ENCODE data around the gene TMC8. TPM values are rescaled to one million over a fixed set of nuclear protein-coding genes. Genes with fewer than 3 reads are reported as not detected.

Gene TMC8
- polyA plus RNA-seq, 3 donors: 13.3 to 151 (median 15.1) TPM

GRCh38 chr17:78107457-78107856 is 23.1 kb upstream of the TMC8 start:
- Mint-ChIP-seq H3K4me1 (peaks cover under 1% of the 10 kb centered on the region), H3K27me3 (ENCODE audit: low read depth in 3 of 3) (peaks cover 0 to under 1% (median 0%) of the 10 kb centered on the region in 3 donors), H3K27ac (peak overlapping the region in 1 of 7 donors; percentile 14), H3K4me3 (no peak overlapping the region), H3K9me3 (no peaks in the 10 kb centered on the region), H3K36me3 (peaks cover 54 to 77% of the 10 kb centered on the region in 2 donors)
- intact Hi-C loops (cut with micrococcal nuclease): no loop called here
- no peak overlapping the region for H3K4me3 ChIP-seq (replicated peaks in 1 of 3; ENCODE audit: low read depth in 2 of 3, low read length in 3 of 3)
- no peak overlapping the region for H3K4me2 ChIP-seq (replicated peaks; ENCODE audit: extremely low read depth, low read length, poor library complexity, severe bottlenecking)
- no peak overlapping the region for H2AFZ ChIP-seq (ENCODE audit: insufficient read depth, low read depth, low read length, poor library complexity, severe bottlenecking)
- H4K20me1 ChIP-seq (ENCODE audit: insufficient read depth, low read length): peaks cover 44% of the 10 kb centered on the region
- H3K9ac ChIP-seq (ENCODE audit: insufficient read depth, low read length, poor library complexity, severe bottlenecking): no peak overlapping the region
- no peak overlapping the region for H3K27ac ChIP-seq (ENCODE audit: low read depth in 1 of 2, low read length in 2 of 2)
- no peaks in the 10 kb centered on the region for H3K4me1 ChIP-seq (ENCODE audit: control insufficient read depth in 1 of 2, insufficient read depth in 2 of 2, low read length in 2 of 2)
- DNase-seq: no peak
- 82% methylated on average over 5 of the region's 10 CpGs for WGBS (ENCODE audit: insufficient coverage)
- no peaks in the 10 kb centered on the region for H3K27me3 ChIP-seq (ENCODE audit: control insufficient read depth in 2 of 2, insufficient read depth in 2 of 2, low read length in 2 of 2)
- H3K79me2 ChIP-seq (ENCODE audit: insufficient read depth, low read length): no peaks in the 10 kb centered on the region
- H3K9me3 ChIP-seq (replicated peaks in 1 of 2; ENCODE audit: control insufficient read depth in 1 of 2, insufficient read depth in 1 of 2, low read length in 2 of 2): no peaks in the 10 kb centered on the region
- TF ChIP-seq CTCF (IDR thresholded peaks at IDR 0.05): no peak
- H3K36me3 ChIP-seq (replicated peaks in 1 of 2; ENCODE audit: control insufficient read depth in 1 of 2, insufficient read depth in 2 of 2, low read length in 2 of 2): peaks cover 51 to 78% of the 10 kb centered on the region in 2 donors

GRCh38 chr17:78107976-78108725 is 22.4 kb upstream of the TMC8 start:
- peaks cover 57 to 75% of the 10 kb centered on the region in 2 donors for H3K36me3 ChIP-seq (replicated peaks in 1 of 2; ENCODE audit: control insufficient read depth in 1 of 2, insufficient read depth in 2 of 2, low read length in 2 of 2)
- peaks cover 51% of the 10 kb centered on the region for H4K20me1 ChIP-seq (ENCODE audit: insufficient read depth, low read length)
- no peak overlapping the region for H3K27ac ChIP-seq (ENCODE audit: low read depth in 1 of 2, low read length in 2 of 2)
- H2AFZ ChIP-seq (ENCODE audit: insufficient read depth, low read depth, low read length, poor library complexity, severe bottlenecking): no peak overlapping the region
- H3K4me3 Mint-ChIP-seq: no peak overlapping the region
- 92% methylated on average over 13 of the region's 21 CpGs for WGBS (ENCODE audit: insufficient coverage)
- no peak for DNase-seq
- H3K4me3 ChIP-seq (replicated peaks in 1 of 3; ENCODE audit: low read depth in 2 of 3, low read length in 3 of 3): no peak overlapping the region
- H3K4me1 ChIP-seq (ENCODE audit: control insufficient read depth in 1 of 2, insufficient read depth in 2 of 2, low read length in 2 of 2): peaks cover 5 to 6% of the 10 kb centered on the region in 2 donors
- H3K9ac ChIP-seq (ENCODE audit: insufficient read depth, low read length, poor library complexity, severe bottlenecking): no peak overlapping the region
- no peak for TF ChIP-seq CTCF (IDR thresholded peaks at IDR 0.05)
- H3K9me3 Mint-ChIP-seq: no peaks in the 10 kb centered on the region
- H3K27me3 ChIP-seq (ENCODE audit: control insufficient read depth in 2 of 2, insufficient read depth in 2 of 2, low read length in 2 of 2): no peaks in the 10 kb centered on the region
- peaks cover 7% of the 10 kb centered on the region for H3K4me1 Mint-ChIP-seq
- H3K9me3 ChIP-seq (replicated peaks in 1 of 2; ENCODE audit: control insufficient read depth in 1 of 2, insufficient read depth in 1 of 2, low read length in 2 of 2): no peaks in the 10 kb centered on the region
- H3K27me3 Mint-ChIP-seq (ENCODE audit: low read depth in 3 of 3): peaks cover 0 to 1% (median 0%) of the 10 kb centered on the region in 3 donors
- peaks cover 56 to 77% of the 10 kb centered on the region in 2 donors for H3K36me3 Mint-ChIP-seq
- H3K27ac Mint-ChIP-seq: peak overlapping the region in 1 of 7 donors; percentile 56
- intact Hi-C loops (cut with micrococcal nuclease): no loop called here
- H3K79me2 ChIP-seq (ENCODE audit: insufficient read depth, low read length): no peaks in the 10 kb centered on the region
- no peak overlapping the region for H3K4me2 ChIP-seq (replicated peaks; ENCODE audit: extremely low read depth, low read length, poor library complexity, severe bottlenecking)
